ENCODE results near the gene N4BP2L2.

The N4BP2L2 gene

GRCh38 chr13:32425158-32425557 lies 113.4 kb downstream of the N4BP2L2 start:
- DNase-seq: no peak

- DNase-seq: no peak
These were observed 115.0 kb downstream of the N4BP2L2 start for GRCh38 chr13:32423592-32423991.

- no peak for DNase-seq
These were observed 118.7 kb downstream of the N4BP2L2 start for GRCh38 chr13:32419862-32420261.

- DNase-seq: no peak
These were observed 120.6 kb downstream of the N4BP2L2 start for GRCh38 chr13:32417995-32418394.

GRCh38 chr13:32415019-32415418 lies 123.6 kb downstream of the N4BP2L2 start:
- no peak for DNase-seq

- no peak for DNase-seq
These were observed 124.0 kb downstream of the N4BP2L2 start for GRCh38 chr13:32414580-32414979.

- DNase-seq: no peak
These were observed 125.3 kb downstream of the N4BP2L2 start for GRCh38 chr13:32413284-32413683.

GRCh38 chr13:32409561-32410421 lies 128.8 kb downstream of the N4BP2L2 start:
- DNase-seq: peak; percentile 70

- no peak for DNase-seq
These were observed 129.6 kb downstream of the N4BP2L2 start for GRCh38 chr13:32409001-32409313.

GRCh38 chr13:32408296-32409000 lies 130.1 kb downstream of the N4BP2L2 start:
- DNase-seq: no peak

- DNase-seq: no peak
These were observed 130.7 kb downstream of the N4BP2L2 start for GRCh38 chr13:32407854-32408253.

GRCh38 chr13:32403108-32403507 lies 135.5 kb downstream of the N4BP2L2 start:
- DNase-seq: no peak

GRCh38 chr13:32391101-32391619 lies 147.4 kb downstream of the N4BP2L2 start:
- DNase-seq: no peak

GRCh38 chr13:32390484-32390883 lies 148.1 kb downstream of the N4BP2L2 start:
- DNase-seq: no peak

GRCh38 chr13:32390048-32390447 lies 148.5 kb downstream of the N4BP2L2 start:
- DNase-seq: no peak

- DNase-seq: no peak
These were observed 153.2 kb downstream of the N4BP2L2 start for GRCh38 chr13:32385410-32385809.

GRCh38 chr13:32384702-32385101 lies 153.9 kb downstream of the N4BP2L2 start:
- no peak for DNase-seq

GRCh38 chr13:32383836-32384618 lies 154.6 kb downstream of the N4BP2L2 start:
- DNase-seq: no peak

All from fibroblast of skin of back (primary cell).